HG03280 (cell line): ENCODE data around the gene BUD23.

ENCODE experiments used
- ATAC-seq: cut with Tn5 transposase; IDR thresholded peaks from one replicate; pipeline ENCODE4 v1.9.1; 2021; ENCODE audit warnings: mild to moderate bottlenecking, moderate library complexity; ENCODE audit not compliant: unreplicated experiment

Gene BUD23

DNA sequence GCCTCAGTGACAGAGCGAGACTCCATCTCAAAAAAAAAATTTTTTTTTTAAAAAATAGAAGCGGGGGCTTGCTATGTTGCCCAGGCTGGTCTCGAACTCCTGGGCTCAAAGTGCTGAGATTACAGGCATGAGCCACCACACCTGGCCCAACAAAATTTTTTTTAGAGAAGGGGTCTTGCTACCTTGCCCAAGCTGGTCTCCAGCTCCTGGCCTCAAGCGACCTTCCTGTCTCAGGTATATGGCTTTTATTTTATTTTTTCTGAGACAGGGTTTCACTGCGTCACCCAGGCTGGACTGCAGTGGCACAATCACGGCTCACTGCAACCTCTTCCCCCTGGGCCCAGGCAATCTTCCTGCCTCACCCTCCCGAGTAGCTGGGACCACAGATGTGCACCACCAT lies 56.8 kb downstream of the BUD23 start:
- no peak for ATAC-seq

DNA sequence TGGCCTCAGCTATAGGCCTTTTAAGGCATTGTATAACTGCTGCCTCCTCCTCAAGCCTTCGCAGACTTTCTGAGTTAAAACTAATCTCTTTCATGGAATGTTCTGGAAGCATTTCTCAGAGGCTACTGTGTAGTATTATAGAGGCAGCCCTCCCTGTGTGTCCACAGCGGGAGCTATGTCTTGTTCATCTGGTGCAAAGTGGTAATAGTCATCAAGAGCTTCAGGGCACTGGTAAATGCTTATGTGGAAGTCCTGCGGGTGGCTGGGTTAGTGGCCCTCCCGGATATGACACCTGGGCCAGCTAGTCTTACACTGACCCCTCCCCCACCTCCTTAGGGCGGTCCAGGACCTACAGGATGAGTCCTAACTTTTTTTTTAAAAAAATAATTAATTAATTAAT lies 57.4 kb downstream of the BUD23 start:
- ATAC-seq = no peak

DNA sequence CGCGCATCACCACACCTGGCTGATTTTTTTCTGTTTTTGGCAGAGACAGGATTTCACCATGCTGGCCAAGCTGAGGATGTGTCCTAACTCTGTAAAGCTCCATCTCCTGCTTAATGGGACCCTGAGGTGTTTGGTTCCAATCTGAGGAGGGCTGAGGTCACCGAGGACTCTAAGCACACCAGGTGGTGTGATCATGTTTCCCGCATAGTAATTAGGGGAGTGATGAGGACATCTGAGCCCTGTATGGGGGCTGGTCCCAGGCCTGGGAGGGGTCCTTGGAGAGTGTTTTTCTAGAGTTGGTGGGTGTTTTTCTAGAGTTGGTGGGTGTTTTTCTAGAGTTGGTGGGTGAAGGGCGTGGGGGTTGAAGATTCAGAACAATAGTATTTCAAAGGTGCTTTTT lies 58.2 kb downstream of the BUD23 start:
- no peak for ATAC-seq

DNA sequence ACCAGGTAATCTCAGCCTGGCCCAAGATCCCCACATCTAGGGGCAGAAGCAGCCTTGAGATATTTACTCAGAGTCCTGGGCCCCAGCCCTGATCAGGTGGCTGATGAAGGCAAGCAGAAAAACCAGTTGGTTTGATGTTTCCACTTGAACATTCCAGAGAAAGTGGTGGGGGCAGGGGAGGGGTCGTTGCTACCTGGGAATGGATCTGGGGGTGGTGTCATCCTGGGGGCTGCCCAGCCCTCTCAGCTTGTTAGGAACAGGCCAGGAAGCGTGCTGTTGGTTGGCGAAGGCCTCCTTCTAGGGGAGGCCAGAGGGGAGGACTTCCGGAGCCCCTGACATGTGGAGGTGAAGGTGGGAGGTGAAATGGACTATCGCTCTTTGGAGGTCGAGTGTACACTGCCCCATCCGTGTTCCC lies 58.9 kb downstream of the BUD23 start:
- no peak for ATAC-seq

DNA sequence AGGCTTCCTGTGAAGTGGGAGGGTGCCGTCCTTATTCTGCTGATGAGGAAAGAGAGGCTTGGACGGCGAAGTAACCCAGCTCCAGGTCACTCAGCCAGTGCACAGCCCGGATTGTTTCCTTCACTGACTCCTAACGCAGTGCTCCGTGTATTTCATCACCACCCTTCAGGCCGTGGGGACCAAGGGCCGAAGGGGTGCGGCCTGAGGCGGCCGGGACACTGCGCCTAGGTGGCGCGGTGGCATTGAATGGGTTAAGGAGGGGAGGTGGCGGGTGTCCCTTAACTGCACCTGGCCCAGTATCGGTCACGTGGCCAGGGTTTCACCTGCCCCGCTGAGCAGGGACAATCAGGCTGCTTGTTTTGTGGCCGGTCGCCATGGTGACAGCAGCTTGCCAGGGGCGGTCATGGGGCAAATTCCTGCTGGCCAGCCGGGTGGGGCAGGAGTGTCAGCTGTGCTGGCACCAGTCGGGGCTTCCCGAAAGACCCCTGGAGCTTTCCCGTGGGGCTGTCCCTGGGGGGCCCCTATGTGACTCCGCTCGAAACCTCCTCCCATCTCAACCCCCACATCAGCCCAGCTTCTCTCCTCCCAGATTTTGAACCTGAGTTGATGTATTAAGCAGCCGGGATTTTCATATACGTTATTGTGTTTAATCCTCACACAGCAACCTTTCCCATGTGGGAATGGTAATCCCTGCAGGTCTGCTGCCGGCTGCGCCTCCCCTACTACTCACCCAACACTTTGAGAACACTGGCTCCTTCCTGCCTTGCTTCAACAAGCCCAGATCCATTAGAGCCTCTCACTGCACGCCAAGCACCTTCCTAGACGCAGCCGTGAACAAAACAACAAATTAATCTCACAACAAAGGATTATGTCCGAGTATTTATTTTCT lies 59.6 kb downstream of the BUD23 start:
- ATAC-seq = no peak

DNA sequence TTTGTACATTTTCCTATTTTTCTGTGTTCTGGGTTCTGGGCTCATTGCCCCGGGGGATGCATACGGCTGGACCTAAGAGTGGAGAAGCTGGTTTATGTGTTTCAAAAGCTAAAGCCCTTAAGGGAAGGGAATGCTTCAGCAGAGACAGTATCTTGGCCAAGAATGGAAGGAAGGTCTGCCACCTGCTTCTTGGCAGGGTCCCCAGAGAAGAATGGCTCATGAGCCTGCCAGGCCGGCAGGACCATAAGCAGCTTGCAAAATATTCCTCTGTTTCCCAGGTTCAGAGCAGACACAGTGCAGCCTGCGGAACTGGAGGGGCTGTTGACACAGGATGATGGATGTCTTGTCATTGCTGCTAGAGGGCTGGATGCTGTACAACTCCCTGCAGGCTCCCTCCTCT lies 63.0 kb downstream of the BUD23 start:
- ATAC-seq = no peak
